ENCODE data around the gene PACSIN2. TPM values are rescaled to one million over a fixed set of nuclear protein-coding genes. Genes with fewer than 3 reads are reported as not detected.

The PACSIN2 gene
- total RNA-seq, 3 donors from 2014 or later = 132 to 184 (median 152) TPM

GRCh38 chr22:42967933-42968332, 47.0 kb downstream of the PACSIN2 start:
- peak in 2 of 3 donors; percentile 56 to 75 for DNase-seq
- no peaks in the 10 kb centered on the region for H3K9me3 ChIP-seq
- intact Hi-C loops (cut with DNase I, micrococcal nuclease) = no loop called here
- TF ChIP-seq CTCF (IDR thresholded peaks at IDR 0.05) = no peak
- ATAC-seq = peak; percentile 46
- peaks cover 25% of the 10 kb centered on the region for H3K4me1 ChIP-seq (ENCODE audit: low read depth)
- no peak overlapping the region for H3K4me3 ChIP-seq
- no peaks in the 10 kb centered on the region for H3K36me3 ChIP-seq (ENCODE audit: low read depth)

GRCh38 chr22:42967005-42967404, 47.9 kb downstream of the PACSIN2 start:
- Histone ChIP-seq H3K4me1 (ENCODE audit: low read depth) (peaks cover 21% of the 10 kb centered on the region), H3K4me3 (no peak overlapping the region), H3K36me3 (ENCODE audit: low read depth) (no peaks in the 10 kb centered on the region), H3K9me3 (no peaks in the 10 kb centered on the region)
- DNase-seq = no peak
- no peak for TF ChIP-seq CTCF (IDR thresholded peaks at IDR 0.05)
- intact Hi-C loops (cut with DNase I, micrococcal nuclease) = no loop called here
- no peak for ATAC-seq

- Histone ChIP-seq H3K4me1 (ENCODE audit: low read depth) (peaks cover 26% of the 10 kb centered on the region), H3K4me3 (no peak overlapping the region), H3K9me3 (no peaks in the 10 kb centered on the region), H3K36me3 (ENCODE audit: low read depth) (no peaks in the 10 kb centered on the region)
- intact Hi-C loops (cut with DNase I, micrococcal nuclease) = no loop called here
- ATAC-seq = no peak
- no peak for TF ChIP-seq CTCF (IDR thresholded peaks at IDR 0.05)
- no peak for DNase-seq
These were observed 48.5 kb downstream of the PACSIN2 start for GRCh38 chr22:42966497-42966896.

- Histone ChIP-seq H3K4me1 (ENCODE audit: low read depth) (peaks cover 36% of the 10 kb centered on the region), H3K4me3 (no peak overlapping the region), H3K36me3 (ENCODE audit: low read depth) (no peaks in the 10 kb centered on the region), H3K9me3 (no peaks in the 10 kb centered on the region)
- no peak for ATAC-seq
- intact Hi-C loops (cut with DNase I, micrococcal nuclease) = no loop called here
- TF ChIP-seq CTCF (IDR thresholded peaks at IDR 0.05) = no peak
- no peak for DNase-seq
These were observed 49.8 kb downstream of the PACSIN2 start for GRCh38 chr22:42964994-42965699.

- Histone ChIP-seq H3K9me3 (no peaks in the 10 kb centered on the region), H3K36me3 (ENCODE audit: low read depth) (no peaks in the 10 kb centered on the region), H3K4me1 (ENCODE audit: low read depth) (peaks cover 45% of the 10 kb centered on the region), H3K4me3 (no peak overlapping the region)
- DNase-seq = no peak
- intact Hi-C loops (cut with DNase I, micrococcal nuclease) = no loop called here
- no peak for ATAC-seq
- TF ChIP-seq CTCF (IDR thresholded peaks at IDR 0.05) = no peak
These were observed 51.7 kb downstream of the PACSIN2 start for GRCh38 chr22:42963231-42963595.

All from mucosa of descending colon (tissue), 3 donors.